GM19452 (cell line): ENCODE measurements around the gene USP17L26.
"Not testable (repeated sequence)": the region's sequence is repeated elsewhere in the genome, so short reads cannot be mapped to it uniquely, and the experiment has no call there.

Source experiments
- ATAC-seq: cut with Tn5 transposase; IDR thresholded peaks from one replicate; pipeline ENCODE4 v1.9.1; 2021; ENCODE audit not compliant: unreplicated experiment

Gene USP17L26

DNA sequence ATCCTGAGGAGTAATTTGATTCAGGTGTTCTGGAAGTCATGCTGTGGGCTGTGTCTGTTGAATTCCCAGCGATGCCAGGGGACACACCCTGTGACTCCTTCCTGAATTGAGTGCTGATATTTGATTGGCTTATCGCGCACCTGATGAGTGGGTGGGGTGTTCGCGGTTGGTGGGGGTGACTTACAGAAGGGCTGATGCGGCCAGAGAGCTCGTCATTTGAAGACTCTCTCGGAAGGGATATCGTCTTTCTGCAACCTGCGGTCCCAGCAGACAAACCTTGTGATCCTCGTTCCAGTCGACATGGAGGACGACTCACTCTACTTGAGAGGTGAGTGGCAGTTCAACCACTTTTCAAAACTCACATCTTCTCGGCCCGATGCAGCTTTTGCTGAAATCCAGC, at the start of gene USP17L26:
Gene USP17L26 (plus strand): TSS at position 301 of the 400 bp plus-strand sequence. CDS start 0 bp downstream, at position 301.
- ATAC-seq, result not testable (repeated sequence)

DNA sequence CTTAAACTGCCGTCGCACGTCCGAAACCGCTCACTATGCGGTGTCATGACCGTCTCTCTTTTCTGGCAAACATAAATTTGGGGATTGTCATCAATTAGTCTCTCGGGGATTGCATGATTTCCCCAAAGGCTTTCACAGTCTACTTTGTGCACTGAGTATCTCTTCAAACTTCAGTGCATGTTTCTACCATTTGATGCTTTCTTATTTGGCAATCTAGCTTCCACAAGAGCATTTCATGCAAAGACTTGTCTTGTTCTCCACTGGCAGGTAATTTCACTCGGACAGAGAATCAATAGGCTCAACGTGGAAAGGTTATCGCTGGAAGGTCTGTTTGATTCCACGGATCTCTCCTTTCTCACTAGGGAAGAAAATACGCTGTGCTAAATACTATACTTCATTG, 10.3 kb upstream of the USP17L26 start:
- ATAC-seq, result not testable (repeated sequence)

DNA sequence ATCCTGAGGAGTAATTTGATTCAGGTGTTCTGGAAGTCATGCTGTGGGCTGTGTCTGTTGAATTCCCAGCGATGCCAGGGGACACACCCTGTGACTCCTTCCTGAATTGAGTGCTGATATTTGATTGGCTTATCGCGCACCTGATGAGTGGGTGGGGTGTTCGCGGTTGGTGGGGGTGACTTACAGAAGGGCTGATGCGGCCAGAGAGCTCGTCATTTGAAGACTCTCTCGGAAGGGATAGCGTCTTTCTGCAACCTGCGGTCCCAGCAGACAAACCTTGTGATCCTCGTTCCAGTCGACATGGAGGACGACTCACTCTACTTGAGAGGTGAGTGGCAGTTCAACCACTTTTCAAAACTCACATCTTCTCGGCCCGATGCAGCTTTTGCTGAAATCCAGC, 9.6 kb upstream of the USP17L26 start, which contains the start of gene USP17L24:
Gene USP17L24 (plus strand): TSS at position 301 of the 400 bp plus-strand sequence. CDS start 0 bp downstream, at position 301.
- ATAC-seq, result not testable (repeated sequence)

- ATAC-seq, result not testable (repeated sequence)
Observed at GRCh38 chr4:9329611-9330010, 4.8 kb upstream of the USP17L26 start, which contains the start of gene USP17L25. USP17L25 (plus strand) TSS chr4:9329911; CDS start chr4:9329911, 0 bp downstream.

GRCh38 chr4:9339103-9339502, 4.6 kb downstream of the USP17L26 start, which contains the start of gene USP17L5:
USP17L5 (plus strand) TSS chr4:9339403; CDS start chr4:9339403, 0 bp downstream.
- not testable (repeated sequence) for ATAC-seq

GRCh38 chr4:9343848-9344247, 9.4 kb downstream of the USP17L26 start, which contains the start of gene USP17L27:
USP17L27 (plus strand) TSS chr4:9344148; CDS start chr4:9344148, 0 bp downstream.
- not testable (repeated sequence) for ATAC-seq

GRCh38 chr4:9348593-9348992, 14.1 kb downstream of the USP17L26 start, which contains the start of gene USP17L28:
USP17L28 (plus strand) TSS chr4:9348893; CDS start chr4:9348893, 0 bp downstream.
- ATAC-seq, result not testable (repeated sequence)

GRCh38 chr4:9350866-9351265, 16.4 kb downstream of the USP17L26 start:
- ATAC-seq, result not testable (repeated sequence)

- not testable (repeated sequence) for ATAC-seq
Observed at GRCh38 chr4:9353338-9353737, 18.9 kb downstream of the USP17L26 start, which contains the start of gene USP17L29. USP17L29 (plus strand) TSS chr4:9353638; CDS start chr4:9353638, 0 bp downstream.

- ATAC-seq, result not testable (repeated sequence)
Observed at GRCh38 chr4:9362829-9363228, 28.4 kb downstream of the USP17L26 start, which contains the start of gene USP17L30. USP17L30 (plus strand) TSS chr4:9363129; CDS start chr4:9363129, 0 bp downstream.

- not testable (repeated sequence) for ATAC-seq
Observed at GRCh38 chr4:9379881-9380280, 45.4 kb downstream of the USP17L26 start.

DNA sequence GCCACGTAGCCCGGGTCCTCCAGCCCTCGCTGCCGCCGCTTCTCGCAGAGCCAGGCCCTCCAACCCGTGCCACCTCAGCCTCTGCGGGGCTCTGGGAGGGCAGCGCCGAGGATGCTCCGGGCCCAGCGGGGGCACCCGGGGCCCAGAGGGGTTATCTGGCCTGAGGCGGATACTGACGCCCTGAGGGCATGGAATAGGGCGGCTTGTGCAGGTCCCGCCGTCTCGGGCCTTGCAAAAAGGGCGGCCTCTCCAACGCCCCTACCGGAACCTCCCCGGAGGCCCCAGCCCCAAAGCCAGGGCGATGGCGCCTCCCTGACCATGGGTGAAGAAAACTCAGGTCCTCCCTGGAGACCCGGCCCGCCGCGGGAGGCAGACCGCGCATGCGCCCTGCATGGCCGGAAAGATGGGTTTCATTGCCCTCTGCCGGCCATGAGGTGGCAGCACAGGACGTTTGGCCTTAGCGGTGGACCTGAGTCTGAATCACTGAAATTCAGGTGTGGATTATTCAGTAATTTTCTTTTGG, 46.6 kb downstream of the USP17L26 start:
- peak; percentile 53 for ATAC-seq

GRCh38 chr4:9384126-9384525, 49.7 kb downstream of the USP17L26 start:
- ATAC-seq, result no peak
